PC-3 (cell line): Measurements from ENCODE around the gene METRN.

Source experiments
- EZH2 ChIP-seq: fragments of 300-600 bp; sonication (generic); IDR thresholded peaks from one replicate; pipeline ENCODE4 v1.6.1; 2017; ENCODE audit warnings: antibody characterized with exemption, mild to moderate bottlenecking, low read length; ENCODE audit not compliant: unreplicated experiment
- EZH2phosphoT487 ChIP-seq: fragments of 300-600 bp; sonication (generic); IDR thresholded peaks from 2 replicates; pipeline ENCODE4 v1.6.1; 2018; ENCODE audit warnings: mild to moderate bottlenecking, antibody characterized with exemption, low read length, borderline replicate concordance
- TF ChIP-seq, protein P1 (sequence below): fragments of 300-600 bp; sonication (generic); conservative IDR thresholded peaks from 2 replicates; pipeline ENCODE4 v1.5.1; 2017; ENCODE audit warnings: antibody characterized with exemption, low read depth, mild to moderate bottlenecking, low read length

DNA sequence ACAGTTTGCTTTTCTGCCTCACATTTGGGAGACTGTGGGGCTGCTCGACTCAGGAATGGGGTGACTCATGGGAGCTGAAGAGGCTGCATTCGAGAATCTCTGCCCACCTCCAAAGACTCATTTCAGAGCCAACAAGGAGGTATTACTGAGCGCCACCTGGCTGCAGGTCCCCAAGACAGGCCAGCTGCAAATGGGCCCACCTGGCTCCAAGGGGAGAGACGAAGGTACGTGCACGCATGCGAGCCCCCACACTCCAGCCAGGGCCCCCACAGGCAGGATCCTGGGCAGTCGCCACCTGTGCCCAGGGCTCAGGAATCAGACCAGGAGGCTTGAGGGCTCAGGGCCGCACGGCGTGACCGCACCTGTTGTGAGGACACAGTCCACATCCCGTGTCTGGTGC lies 18.0 kb downstream of the METRN start:
- TF ChIP-seq, protein P1, sequence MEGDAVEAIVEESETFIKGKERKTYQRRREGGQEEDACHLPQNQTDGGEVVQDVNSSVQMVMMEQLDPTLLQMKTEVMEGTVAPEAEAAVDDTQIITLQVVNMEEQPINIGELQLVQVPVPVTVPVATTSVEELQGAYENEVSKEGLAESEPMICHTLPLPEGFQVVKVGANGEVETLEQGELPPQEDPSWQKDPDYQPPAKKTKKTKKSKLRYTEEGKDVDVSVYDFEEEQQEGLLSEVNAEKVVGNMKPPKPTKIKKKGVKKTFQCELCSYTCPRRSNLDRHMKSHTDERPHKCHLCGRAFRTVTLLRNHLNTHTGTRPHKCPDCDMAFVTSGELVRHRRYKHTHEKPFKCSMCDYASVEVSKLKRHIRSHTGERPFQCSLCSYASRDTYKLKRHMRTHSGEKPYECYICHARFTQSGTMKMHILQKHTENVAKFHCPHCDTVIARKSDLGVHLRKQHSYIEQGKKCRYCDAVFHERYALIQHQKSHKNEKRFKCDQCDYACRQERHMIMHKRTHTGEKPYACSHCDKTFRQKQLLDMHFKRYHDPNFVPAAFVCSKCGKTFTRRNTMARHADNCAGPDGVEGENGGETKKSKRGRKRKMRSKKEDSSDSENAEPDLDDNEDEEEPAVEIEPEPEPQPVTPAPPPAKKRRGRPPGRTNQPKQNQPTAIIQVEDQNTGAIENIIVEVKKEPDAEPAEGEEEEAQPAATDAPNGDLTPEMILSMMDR = peak; percentile 41; the same call in 1 of the 2 replicates
- no peak for TF ChIP-seq EZH2
- TF ChIP-seq EZH2phosphoT487 = no peak
